Measurements from ENCODE around the gene FGD4.

GRCh38 chr12:32609966-32610365, 210.6 kb downstream of the FGD4 start:
- TF ChIP-seq CTCF (IDR thresholded peaks at IDR 0.05) (no peak), POLR2A (IDR thresholded peaks at IDR 0.05) (no peak)
